IPS-18c (cell line): ENCODE measurements around the gene UBC.
"Not testable (repeated sequence)": the region's sequence is repeated elsewhere in the genome, so short reads cannot be mapped to it uniquely, and the experiment has no call there.

ENCODE experiments used
- H3K4me3 ChIP-seq: 2 replicates; pipeline ENCODE4 v1.7.0; 2013; ENCODE audit warnings: low read depth, mild to moderate bottlenecking, low read length, moderate library complexity; ENCODE audit not compliant: insufficient read depth
- H3K9me3 ChIP-seq: one replicate; pipeline ENCODE4 v1.6.1; 2013; ENCODE audit warnings: mild to moderate bottlenecking, low read length, moderate library complexity; ENCODE audit not compliant: control insufficient read depth, insufficient read depth

UBC gene

DNA sequence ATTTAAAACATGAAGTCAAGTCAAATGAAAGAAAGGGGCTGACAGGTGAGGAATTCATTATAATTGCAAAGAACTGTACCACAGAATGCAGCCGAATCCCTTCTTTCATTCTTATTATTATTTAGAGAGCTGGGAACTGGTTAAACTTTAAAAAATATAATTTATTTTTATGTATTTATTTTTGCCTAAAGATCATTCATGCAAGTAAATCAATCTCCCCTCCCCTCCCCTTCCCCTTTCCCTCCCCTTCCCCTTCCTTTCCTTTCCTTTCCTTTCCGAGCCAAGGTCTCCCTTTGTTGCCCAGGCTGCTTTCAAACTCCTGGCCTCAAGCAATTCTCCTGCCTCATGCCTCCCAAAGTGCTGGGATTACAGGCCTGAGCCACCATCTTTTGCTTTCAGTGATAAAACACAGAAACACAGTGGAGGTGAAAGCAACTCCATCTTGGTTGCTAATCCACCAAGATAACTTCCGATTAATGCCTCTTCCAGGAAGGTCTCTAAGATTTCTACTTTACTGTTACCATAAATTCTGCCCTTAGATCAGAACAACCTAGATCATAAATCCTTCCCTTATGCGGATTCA, 6.0 kb upstream of the UBC start:
- Histone ChIP-seq H3K4me3 (peak overlapping the region; percentile 44), H3K9me3 (no peaks in the 10 kb centered on the region)

DNA sequence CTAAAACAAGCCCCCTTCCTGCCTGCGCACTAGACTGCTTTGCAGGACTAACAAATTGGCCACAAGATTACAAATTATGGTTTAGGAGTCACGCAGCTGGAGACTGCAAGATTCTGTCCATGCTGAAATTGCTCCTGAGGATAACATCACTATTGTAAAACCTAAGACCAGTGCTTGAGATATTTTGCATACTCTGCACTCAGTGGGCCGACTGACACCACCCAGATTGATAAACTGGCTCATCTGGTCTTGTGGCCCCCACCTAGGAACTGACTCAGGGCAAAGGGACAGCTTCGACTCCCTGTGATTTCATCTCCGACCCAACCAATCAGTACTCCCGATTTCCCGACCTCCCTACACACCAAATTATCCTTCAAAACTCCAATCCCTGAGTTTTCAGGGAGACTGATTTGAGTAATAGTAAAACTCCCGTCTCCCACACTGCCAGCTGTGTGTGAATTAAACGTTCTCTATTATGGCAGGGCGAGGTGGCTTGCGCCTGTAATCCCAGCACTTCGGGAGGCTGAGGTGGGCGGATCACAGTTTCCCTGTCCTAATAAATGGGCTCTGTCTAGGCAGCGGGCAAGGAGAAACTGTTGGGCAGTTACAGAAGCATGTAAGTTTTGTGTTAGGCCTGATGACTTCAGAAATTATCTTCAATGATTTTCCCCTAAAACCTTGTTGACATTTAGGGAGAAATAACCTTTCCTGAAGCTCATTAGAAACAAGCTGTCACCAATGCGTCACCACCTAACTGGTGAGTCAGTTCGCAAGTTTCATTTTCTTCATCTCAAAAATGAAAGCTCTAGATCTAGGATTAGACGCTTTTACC, 5.3 kb upstream of the UBC start:
- Histone ChIP-seq H3K9me3 (no peaks in the 10 kb centered on the region), H3K4me3 (peak overlapping the region; percentile 42)

DNA sequence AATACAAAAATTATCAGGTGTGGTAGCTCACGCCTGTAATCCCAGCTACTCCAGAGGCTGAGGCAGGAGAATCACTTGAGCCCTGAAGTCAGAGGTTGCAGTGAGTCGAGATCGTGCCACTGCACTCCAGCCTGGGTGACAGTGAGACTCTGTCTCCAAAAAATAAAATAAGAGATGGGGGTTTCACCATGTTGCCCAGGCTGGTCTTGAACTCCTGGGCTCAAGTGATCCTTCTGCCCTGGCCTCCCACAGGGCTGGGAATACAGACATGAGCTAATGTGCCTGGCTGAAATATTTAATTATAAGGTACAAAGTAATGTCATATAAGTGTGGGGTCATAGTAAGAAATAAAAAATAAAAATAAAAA, 4.2 kb upstream of the UBC start:
- not testable (repeated sequence) for H3K9me3 ChIP-seq, H3K4me3 ChIP-seq

DNA sequence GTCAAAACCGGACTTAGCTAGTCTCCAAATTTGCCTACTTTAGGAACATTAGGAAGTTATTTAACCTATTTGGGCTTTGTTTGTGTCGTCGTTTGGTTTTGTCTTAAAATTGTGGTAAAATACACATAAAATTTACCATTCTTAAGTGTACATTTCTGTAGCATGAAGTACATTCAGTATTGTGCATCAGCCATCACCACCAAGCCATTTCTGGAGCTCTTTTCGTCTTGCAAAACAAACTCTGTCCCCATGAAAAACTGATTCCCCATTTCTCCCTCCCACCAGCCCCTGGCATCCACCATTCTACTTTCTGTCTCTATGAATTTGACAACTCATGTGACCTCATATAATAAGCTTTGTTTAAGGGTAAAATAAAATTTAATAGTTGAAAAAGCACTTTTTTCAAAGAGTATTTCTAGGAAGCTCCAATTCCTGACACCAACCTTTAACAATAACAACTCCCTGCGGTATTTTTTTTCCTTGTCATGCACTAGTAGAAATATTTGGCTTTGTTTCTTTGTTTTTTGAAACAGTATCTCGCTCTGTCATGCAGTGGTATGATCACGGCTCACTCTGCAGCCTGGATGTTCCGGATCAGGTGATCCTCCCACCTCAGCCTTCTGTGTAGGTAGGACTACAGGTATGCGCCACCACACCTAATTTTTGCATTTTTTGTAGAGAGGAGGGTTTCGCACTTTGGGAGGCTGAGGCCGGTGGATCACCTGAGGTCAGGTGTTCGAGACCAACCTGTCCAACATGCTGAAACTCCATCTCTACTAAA, 3.6 kb upstream of the UBC start:
- no peaks in the 10 kb centered on the region for H3K9me3 ChIP-seq
- H3K4me3 ChIP-seq, result peak overlapping the region; percentile 25; the same call in 1 of the 2 replicates

DNA sequence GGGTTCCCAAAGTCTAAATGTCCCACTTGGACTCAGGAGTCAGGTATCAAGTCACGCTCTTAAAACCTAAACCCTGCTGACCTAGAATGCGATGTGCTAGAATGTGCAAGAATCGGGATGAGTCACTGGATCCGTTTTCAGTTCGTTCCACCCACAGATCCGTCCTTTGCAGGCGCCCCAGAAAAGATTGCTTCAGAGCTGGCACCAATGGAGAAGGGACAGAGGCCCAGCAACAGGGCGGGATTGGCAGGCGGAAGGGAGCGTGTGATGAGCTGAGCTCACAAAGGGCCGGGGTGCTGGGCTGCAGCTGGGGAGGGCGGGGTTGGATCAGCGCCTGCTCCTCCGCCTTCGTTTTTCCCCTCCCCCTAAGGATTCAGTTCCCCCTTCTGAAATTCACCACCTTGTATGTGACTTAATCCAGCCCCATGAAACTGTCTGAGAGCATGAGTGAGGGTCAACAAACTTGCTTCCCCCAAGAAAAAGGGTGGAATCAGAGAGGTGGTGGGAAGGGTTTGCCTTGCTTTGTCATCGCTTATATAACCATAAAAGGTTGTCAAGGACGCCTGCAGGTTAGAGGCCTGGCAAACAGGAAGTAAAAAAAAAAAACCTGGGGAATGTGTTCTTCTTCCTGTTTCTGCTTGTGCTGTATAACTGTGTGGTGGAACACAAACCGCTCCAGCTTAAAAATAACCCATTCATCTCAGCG, 2.8 kb upstream of the UBC start:
- H3K9me3 ChIP-seq, result no peaks in the 10 kb centered on the region
- H3K4me3 ChIP-seq, result peak overlapping the region; percentile 25; the same call in 1 of the 2 replicates

DNA sequence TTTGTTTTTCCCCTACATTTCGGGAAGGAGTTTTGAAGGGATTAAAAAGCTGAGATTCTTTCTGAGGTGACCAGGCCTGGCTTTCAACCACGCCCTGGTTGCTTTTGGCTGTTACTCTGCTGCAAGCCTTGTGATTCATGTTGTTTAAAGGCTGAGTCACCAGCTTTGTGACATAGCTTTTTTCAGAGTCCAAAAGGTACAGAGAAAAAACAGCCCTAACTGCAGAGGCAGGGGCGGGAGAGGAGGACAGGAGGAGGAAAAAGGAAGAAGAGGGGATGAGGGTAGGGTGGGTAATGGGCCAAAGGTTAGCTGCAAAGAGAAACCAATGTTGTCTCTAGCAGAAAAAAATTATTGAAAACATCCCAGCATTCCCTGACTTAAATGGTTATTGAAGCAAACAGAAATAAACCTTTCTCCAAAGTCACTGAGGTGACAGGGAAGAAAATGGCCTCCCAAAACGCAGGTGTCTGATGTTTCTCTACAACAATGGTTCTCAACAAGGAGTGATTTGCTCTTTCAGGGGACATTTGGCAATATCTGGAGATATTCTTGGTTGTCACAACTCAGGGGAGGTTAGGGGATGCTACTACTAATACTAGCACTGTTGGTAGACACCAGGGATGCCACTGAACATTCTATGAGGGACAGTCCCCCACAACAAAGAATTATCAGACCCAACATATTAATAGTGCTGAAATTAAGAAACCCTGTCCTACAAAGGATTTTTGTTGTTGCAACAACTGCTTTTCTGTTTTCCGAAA, 2.1 kb upstream of the UBC start:
- no peaks in the 10 kb centered on the region for H3K9me3 ChIP-seq

DNA sequence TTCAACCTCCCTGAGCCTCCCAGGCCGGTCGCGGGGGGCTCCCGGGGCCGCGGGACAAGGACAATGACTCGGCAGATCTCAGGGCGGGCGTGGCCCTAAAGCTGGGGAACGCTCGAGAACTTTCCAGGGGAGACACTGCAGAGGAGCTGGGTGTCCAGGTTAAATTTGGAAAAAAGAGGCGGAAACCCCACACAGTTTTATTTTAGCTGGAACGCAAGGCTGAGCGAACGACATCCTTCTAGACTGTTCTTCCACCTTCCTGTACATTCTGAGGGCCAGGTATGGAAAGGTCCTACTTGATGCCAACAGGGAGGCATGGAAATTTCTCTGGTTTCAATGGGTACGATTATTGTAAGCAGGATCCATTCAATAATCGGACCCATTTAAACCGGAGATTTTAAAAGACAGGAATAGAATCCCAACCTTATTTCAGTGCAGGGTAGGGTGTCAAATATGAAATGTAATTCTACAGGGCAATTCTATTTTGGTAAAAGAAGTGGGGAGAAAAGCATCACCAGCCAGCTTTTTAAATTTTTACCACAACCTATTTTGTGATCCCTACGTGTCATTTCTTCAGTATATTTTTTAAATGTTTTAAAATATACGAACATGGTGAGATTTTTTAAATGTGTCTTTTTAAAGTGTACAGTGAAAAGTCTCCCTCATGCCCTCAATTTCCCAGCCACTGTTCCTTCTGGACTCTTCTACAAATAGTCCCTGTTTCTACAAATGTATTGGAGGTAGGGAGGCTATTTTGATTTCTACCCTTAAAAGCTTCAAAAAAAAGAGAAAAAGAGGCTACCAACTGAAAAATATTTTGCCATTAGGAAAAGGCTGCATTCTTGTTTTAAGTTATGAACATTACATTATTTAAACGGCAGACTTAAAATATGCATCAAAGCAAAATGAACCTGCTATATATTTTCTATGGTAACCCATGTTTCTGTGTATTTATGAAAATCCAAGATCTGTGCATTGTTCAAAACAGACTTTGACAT, 1.1 kb upstream of the UBC start:
- no peaks in the 10 kb centered on the region for H3K9me3 ChIP-seq
- H3K4me3 ChIP-seq, result peak overlapping the region; percentile 100

More for the DNA sequence above, 2.1 kb upstream of the UBC start:
- H3K4me3 ChIP-seq, result peak overlapping the region; percentile 0; the same call in 1 of the 2 replicates

DNA sequence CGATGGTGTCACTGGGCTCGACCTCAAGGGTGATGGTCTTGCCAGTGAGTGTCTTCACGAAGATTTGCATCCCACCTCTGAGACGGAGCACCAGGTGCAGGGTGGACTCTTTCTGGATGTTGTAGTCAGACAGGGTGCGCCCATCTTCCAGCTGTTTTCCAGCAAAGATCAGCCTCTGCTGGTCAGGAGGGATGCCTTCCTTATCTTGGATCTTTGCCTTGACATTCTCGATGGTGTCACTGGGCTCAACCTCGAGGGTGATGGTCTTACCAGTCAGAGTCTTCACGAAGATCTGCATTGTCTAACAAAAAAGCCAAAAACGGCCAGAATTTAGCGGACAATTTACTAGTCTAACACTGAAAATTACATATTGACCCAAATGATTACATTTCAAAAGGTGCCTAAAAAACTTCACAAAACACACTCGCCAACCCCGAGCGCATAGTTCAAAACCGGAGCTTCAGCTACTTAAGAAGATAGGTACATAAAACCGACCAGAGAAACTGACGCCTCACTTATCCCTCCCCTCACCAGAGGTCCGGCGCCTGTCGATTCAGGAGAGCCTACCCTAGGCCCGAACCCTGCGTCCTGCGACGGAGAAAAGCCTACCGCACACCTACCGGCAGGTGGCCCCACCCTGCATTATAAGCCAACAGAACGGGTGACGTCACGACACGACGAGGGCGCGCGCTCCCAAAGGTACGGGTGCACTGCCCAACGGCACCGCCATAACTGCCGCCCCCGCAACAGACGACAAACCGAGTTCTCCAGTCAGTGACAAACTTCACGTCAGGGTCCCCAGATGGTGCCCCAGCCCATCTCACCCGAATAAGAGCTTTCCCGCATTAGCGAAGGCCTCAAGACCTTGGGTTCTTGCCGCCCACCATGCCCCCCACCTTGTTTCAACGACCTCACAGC, 717 bp downstream of the UBC start:
- H3K4me3 ChIP-seq, result peak overlapping the region; percentile 100
- no peaks in the 10 kb centered on the region for H3K9me3 ChIP-seq

DNA sequence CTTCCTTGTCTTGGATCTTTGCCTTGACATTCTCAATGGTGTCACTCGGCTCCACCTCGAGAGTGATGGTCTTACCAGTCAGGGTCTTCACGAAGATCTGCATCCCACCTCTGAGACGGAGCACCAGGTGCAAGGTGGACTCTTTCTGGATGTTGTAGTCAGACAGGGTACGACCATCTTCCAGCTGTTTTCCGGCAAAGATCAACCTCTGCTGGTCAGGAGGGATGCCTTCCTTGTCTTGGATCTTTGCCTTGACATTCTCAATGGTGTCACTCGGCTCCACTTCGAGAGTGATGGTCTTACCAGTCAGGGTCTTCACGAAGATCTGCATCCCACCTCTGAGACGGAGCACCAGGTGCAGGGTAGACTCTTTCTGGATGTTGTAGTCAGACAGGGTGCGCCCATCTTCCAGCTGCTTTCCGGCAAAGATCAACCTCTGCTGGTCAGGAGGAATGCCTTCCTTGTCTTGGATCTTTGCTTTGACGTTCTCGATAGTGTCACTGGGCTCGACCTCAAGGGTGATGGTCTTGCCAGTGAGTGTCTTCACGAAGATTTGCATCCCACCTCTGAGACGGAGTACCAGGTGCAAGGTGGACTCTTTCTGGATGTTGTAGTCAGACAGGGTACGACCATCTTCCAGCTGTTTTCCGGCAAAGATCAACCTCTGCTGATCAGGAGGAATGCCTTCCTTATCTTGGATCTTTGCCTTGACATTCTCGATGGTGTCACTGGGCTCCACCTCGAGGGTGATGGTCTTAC, 1.7 kb downstream of the UBC start:
- not testable (repeated sequence) for H3K4me3 ChIP-seq, H3K9me3 ChIP-seq

DNA sequence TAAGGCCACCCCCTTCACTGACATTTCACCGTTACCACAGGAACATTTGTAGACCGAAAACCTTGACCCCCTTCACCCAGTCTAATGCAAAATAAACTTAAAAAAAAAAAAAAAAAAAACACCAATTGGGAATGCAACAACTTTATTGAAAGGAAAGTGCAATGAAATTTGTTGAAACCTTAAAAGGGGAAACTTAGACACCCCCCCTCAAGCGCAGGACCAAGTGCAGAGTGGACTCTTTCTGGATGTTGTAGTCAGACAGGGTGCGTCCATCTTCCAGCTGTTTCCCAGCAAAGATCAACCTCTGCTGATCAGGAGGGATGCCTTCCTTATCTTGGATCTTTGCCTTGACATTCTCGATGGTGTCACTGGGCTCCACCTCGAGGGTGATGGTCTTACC, 2.9 kb downstream of the UBC start:
- H3K4me3 ChIP-seq, H3K9me3 ChIP-seq: not testable (repeated sequence)

DNA sequence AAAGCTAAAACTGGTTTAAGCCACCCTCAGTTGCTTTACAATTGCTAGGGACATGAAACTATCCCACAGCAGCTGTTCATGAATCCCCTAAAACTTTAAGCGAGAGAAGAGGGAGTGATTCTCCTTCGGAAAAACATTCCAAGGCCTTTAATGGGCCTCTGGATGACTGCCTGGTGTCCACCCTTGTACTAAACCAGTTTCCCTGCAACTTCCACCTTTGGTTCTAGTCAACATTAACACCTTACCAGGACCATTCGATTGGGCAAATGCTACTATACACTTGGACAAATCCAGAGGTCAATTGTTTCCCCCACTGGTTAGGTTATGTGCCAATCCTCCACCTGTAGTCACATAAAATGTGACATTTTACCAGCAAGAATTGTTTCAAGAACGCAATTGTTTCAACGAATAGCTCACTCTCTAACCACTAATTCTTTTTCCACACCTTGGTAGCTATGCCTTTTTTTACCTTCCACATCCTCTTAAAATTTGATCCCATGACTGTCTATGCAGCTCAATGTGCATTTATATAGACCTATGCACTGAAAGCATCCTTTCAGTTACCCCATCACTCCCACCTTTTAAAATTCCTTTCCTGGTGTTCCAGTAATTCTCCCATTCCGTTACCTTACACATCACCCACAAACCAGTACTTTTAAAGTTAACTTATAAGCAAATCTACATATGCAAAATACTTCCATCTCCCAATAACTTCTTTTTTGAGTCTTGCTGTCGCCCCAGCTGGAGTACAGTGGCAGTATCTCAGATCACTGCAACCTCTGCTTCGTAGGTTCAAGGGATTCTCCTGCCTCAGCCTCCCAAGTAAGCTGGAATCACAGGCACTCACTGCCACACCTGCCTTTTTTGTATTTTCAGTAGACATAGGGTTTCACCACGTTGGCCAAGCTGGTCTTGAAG, 3.6 kb downstream of the UBC start:
- Histone ChIP-seq H3K4me3 (no peak overlapping the region), H3K9me3 (no peaks in the 10 kb centered on the region)

DNA sequence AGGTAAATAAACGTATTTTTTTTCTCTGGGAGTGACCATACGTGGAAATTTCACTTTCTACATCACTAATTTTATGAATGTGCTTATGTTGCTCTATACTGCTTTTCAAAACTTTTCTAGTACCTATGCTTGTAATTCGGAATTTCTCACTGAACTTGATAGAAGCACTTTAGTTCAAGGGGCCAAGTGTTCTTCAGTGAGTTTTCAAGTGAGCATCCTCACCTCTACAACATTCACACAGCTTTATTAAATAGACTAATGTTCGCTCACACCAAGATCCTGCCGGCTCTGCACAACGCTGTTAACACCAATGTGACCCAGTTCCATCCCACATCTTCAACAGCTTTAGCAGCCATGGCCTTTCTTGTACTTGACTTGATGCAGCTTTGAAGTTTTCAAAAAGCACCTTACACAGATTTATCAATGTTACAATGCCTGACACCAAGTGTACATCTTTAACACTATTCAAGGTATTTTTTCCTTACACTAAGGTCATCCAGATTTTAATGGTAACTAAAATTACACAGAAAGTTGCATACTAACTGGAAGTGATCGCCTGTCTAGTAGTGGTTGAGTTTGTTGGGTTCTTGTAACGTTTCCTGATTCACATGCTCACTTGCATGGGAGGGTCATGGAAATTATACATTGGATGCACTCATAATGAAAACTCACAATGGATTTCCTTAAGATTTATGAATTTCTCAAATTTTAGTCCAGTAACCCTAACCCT, 4.5 kb downstream of the UBC start:
- no peaks in the 10 kb centered on the region for H3K9me3 ChIP-seq

More for the DNA sequence above, 4.5 kb downstream of the UBC start:
- no peak overlapping the region for H3K4me3 ChIP-seq
